HCT116 (cell line): Measurements from ENCODE around the gene CREBZF. TPM values are rescaled to one million over a fixed set of nuclear protein-coding genes. Genes with fewer than 3 reads are reported as not detected.

Source experiments
- ATAC-seq: fragments of 200-7000 bp; cut with Tn5 transposase; 2 replicates; pipeline ENCODE4 v1.9.1; 2020; ENCODE audit warnings: mild to moderate bottlenecking, moderate library complexity
- BruUV-seq: library from RNA; stranded (reverse); fragments of 400-500 nt; replicated peaks from 2 replicates; lab custom pipeline; 2021; lab: Mats Ljungman, UMichigan
- CTCF ChIA-PET: fragments of 300-600 bp; sonication (Branson Sonifier 250); formaldehyde crosslinking; loops from one replicate; lab custom pipeline; 2021; ENCODE audit warnings: antibody characterized with exemption; lab: Charles Lee
- POLR2A ChIA-PET: fragments of 300-600, 350-600 bp; sonication (Branson Sonifier 250); formaldehyde crosslinking; loops from one replicate; lab custom pipeline; 2021; ENCODE audit warnings: antibody characterized with exemption; lab: Charles Lee
- RAD21 ChIA-PET, 2 experiments: fragments of 300-600 bp; sonication (Branson Sonifier 250); formaldehyde crosslinking; loops; one replicate each; lab custom pipeline; 2023; ENCODE audit warnings: low total read pairs in 2 of 2; ENCODE audit not compliant: uncharacterized antibody in 2 of 2, unreplicated experiment in 2 of 2, low non-redundant PET in 1 of 2; lab: Charles Lee
- DNase-seq: peaks from one replicate; pipeline ENCODE4 v3.0.0-alpha.2; 2010; ENCODE audit warnings: low read depth, low spot score
- H2AFZ ChIP-seq: fragments of 200-600 bp; shearing (Covaris generic), sonication (generic); 2 replicates; pipeline ENCODE4 v1.6.1; 2017; ENCODE audit warnings: low read depth, mixed run types, mixed read lengths, antibody characterized with exemption, low read length; ENCODE audit not compliant: poor library complexity, severe bottlenecking
- H3K27ac ChIP-seq: 2 replicates; pipeline ENCODE4 v1.5.1; 2012; ENCODE audit warnings: low read depth, low read length
- H3K27me3 ChIP-seq: fragments of 200-600 bp; sonication (generic); 2 replicates; pipeline ENCODE4 v1.6.1; 2016; ENCODE audit warnings: mixed run types, low read length, mixed read lengths; ENCODE audit not compliant: insufficient read depth
- H3K36me3 ChIP-seq, 2 experiments: fragments of 200-500 bp in 1 of 2; fragments of 200-600 bp in 1 of 2; sonication (Bioruptor generic) in 1 of 2; sonication (generic) in 1 of 2; 2 replicates each; pipeline versions ENCODE4 v1.5.1 to v1.6.1; 2014 to 2016; ENCODE audit warnings: low read length in 2 of 2, inconsistent platforms in 1 of 2, mixed read lengths in 1 of 2, mixed run types in 1 of 2; ENCODE audit not compliant: insufficient read depth in 2 of 2, control insufficient read depth in 1 of 2
- H3K4me1 ChIP-seq, 2 experiments: fragments of 200-600 bp in 1 of 2; sonication (generic) in 1 of 2; 2 replicates each; pipeline versions ENCODE4 v1.5.1 to v1.6.1; 2012 to 2017; ENCODE audit warnings: low read length in 2 of 2, inconsistent platforms in 1 of 2, mild to moderate bottlenecking in 1 of 2, mixed read lengths in 1 of 2, mixed run types in 1 of 2, moderate library complexity in 1 of 2; ENCODE audit not compliant: insufficient read depth in 2 of 2, control insufficient read depth in 1 of 2
- H3K4me2 ChIP-seq: fragments of 200-600 bp; sonication (generic); 2 replicates; pipeline ENCODE4 v1.6.1; 2017; ENCODE audit warnings: mixed run types, low read length, mixed read lengths
- H3K4me3 ChIP-seq, 2 experiments: fragments of 200-600 bp in 1 of 2; sonication (generic) in 1 of 2; replicated peaks in 1 of 2; 2 replicates each; pipeline ENCODE4 v1.5.1; 2011 to 2016; ENCODE audit warnings: low read length in 2 of 2, control low read depth in 1 of 2, low read depth in 1 of 2, mild to moderate bottlenecking in 1 of 2, mixed read lengths in 1 of 2, mixed run types in 1 of 2
- H3K79me2 ChIP-seq: fragments of 200-600 bp; sonication (generic); 2 replicates; pipeline ENCODE4 v1.6.1; 2017; ENCODE audit warnings: mild to moderate bottlenecking, mixed run types, low read length, moderate library complexity, mixed read lengths; ENCODE audit not compliant: insufficient read depth
- H3K9ac ChIP-seq: fragments of 200-600 bp; sonication (generic); 2 replicates; pipeline ENCODE4 v1.6.1; 2016; ENCODE audit warnings: low read length, mixed read lengths
- H3K9me2 ChIP-seq: fragments of 200-600 bp; sonication (generic), shearing (Covaris generic); 2 replicates; pipeline ENCODE4 v1.6.1; 2017; ENCODE audit warnings: mixed run types, mild to moderate bottlenecking, moderate library complexity; ENCODE audit not compliant: insufficient read depth
- H3K9me3 ChIP-seq, 2 experiments: fragments of 200-500 bp in 1 of 2; fragments of 200-600 bp in 1 of 2; sonication (Bioruptor generic) in 1 of 2; sonication (generic) in 1 of 2; 2 replicates each; pipeline ENCODE4 v1.6.1; 2014 to 2017; ENCODE audit warnings: low read length in 2 of 2, mixed read lengths in 2 of 2, inconsistent platforms in 1 of 2, low read depth in 1 of 2, mild to moderate bottlenecking in 1 of 2, mixed run types in 1 of 2, moderate library complexity in 1 of 2; ENCODE audit not compliant: control insufficient read depth in 1 of 2, insufficient read depth in 1 of 2
- H4K20me1 ChIP-seq: fragments of 200-600 bp; sonication (generic), shearing (Covaris generic); 2 replicates; pipeline ENCODE4 v1.6.1; 2017; ENCODE audit warnings: mixed run types, mild to moderate bottlenecking, moderate library complexity; ENCODE audit not compliant: insufficient read depth
- CTCF ChIP-seq, 3 experiments: fragments of 200-600 bp in 1 of 3; sonication (generic) in 1 of 3; IDR thresholded peaks in 2 of 3; conservative IDR thresholded peaks in 1 of 3; 2 replicates each; pipeline ENCODE4 v1.5.1; 2012 to 2017; ENCODE audit warnings: low read depth in 2 of 3, low read length in 2 of 3, antibody characterized with exemption in 1 of 3, borderline replicate concordance in 1 of 3, control low read depth in 1 of 3, mild to moderate bottlenecking in 1 of 3, mixed read lengths in 1 of 3, mixed run types in 1 of 3, moderate library complexity in 1 of 3; ENCODE audit not compliant: insufficient read depth in 1 of 3
- EZH2 ChIP-seq: fragments of 200-600 bp; sonication (generic); IDR thresholded peaks from 2 replicates; pipeline ENCODE4 v1.6.1; 2017; ENCODE audit warnings: antibody characterized with exemption, mixed run types
- JUND ChIP-seq: IDR thresholded peaks from 2 replicates; pipeline ENCODE4 v1.6.1; 2012
- MAX ChIP-seq: IDR thresholded peaks from 2 replicates; pipeline ENCODE4 v1.6.1; 2012
- POLR2A ChIP-seq: IDR thresholded peaks from 2 replicates; pipeline ENCODE4 v1.7.0; 2011; ENCODE audit warnings: borderline replicate concordance; ENCODE audit not compliant: insufficient read depth, insufficient read length; ENCODE audit errors: extremely low read depth
- YY1 ChIP-seq: IDR thresholded peaks from 2 replicates; pipeline ENCODE4 v1.6.1; 2011; ENCODE audit warnings: low read length, low read depth, moderate library complexity, mild to moderate bottlenecking; ENCODE audit not compliant: insufficient replicate concordance; ENCODE audit errors: extremely low read depth
- ZNF274 ChIP-seq: fragments of 200-500 bp; sonication (Bioruptor generic); IDR thresholded peaks from 2 replicates; pipeline ENCODE4 v1.6.1; 2014; ENCODE audit warnings: mild to moderate bottlenecking, low read depth, low read length, inconsistent platforms
- intact Hi-C: fragments of 100-400 bp; cut with micrococcal nuclease; formaldehyde crosslinking; loops from 2 replicates; pipeline ENCODE4 v1.10.0; 2022
- total RNA-seq: library from RNA; stranded (reverse); gene quantifications from one replicate; pipeline ENCODE4 v1.2.1, GENCODE V29; 2021; ENCODE audit not compliant: unreplicated experiment
- TF ChIP-seq, protein P1 (sequence below): IDR thresholded peaks from 2 replicates; pipeline ENCODE4 v1.6.1; 2012; ENCODE audit warnings: low read depth
- TF ChIP-seq, protein P2 (sequence below): IDR thresholded peaks from 2 replicates; pipeline ENCODE4 v1.6.1; 2012

CREBZF gene
- total RNA-seq, 1 experiment from 2014 or later: 40.2 TPM

GRCh38 chr11:85628771-85629341, 36.1 kb downstream of the CREBZF start:
- H3K27ac ChIP-seq: peak overlapping the region; percentile 47
- H3K36me3 ChIP-seq: peaks cover 2 to 6% of the 10 kb centered on the region in 2 experiments; a peak in 1 of 4 replicates
- H3K4me2 ChIP-seq: peak overlapping the region; percentile 93
- no peak overlapping the region for H2AFZ ChIP-seq
- ChIA-PET RAD21 (no interaction called here), POLR2A (interaction anchor here (1.1 to 1.3 kb wide), 2 partner anchors 14 to 20 kb away, joined by 5 read pairs; partner anchors contain the start of gene TMEM126A), CTCF (no interaction called here)
- H3K27me3 ChIP-seq: no peaks in the 10 kb centered on the region
- peaks cover 6 to 19% of the 10 kb centered on the region in 2 experiments; a peak in 3 of 4 replicates for H3K4me1 ChIP-seq
- DNase-seq (no peak), ATAC-seq (peak; percentile 10)
- H3K4me3 ChIP-seq: peak overlapping the region; percentile 79 to 95
- H3K9me3 ChIP-seq: no peaks in the 10 kb centered on the region
- intact Hi-C loops: loop anchor here (2.0 kb wide), 1 partner anchor 36 kb away; the partner anchor contains the start of gene CREBZF
- BruUV-seq: TSS peak; percentile 75
- H3K79me2 ChIP-seq: peaks cover 48% of the 10 kb centered on the region
- H4K20me1 ChIP-seq: no peaks in the 10 kb centered on the region
- H3K9me2 ChIP-seq: no peaks in the 10 kb centered on the region
- peak overlapping the region; percentile 71 for H3K9ac ChIP-seq
- TF ChIP-seq MAX (peak; percentile 11), EZH2 (no peak)

- no peaks in the 10 kb centered on the region for H3K9me2 ChIP-seq
- DNase-seq (peak; percentile 91), ATAC-seq (peak; percentile 99)
- peak within 1 kb of the TSS; percentile 47 for H3K27ac ChIP-seq
- no peaks in the 10 kb centered on the region for H4K20me1 ChIP-seq
- H3K9ac ChIP-seq: peak within 1 kb of the TSS; percentile 71
- H3K4me3 ChIP-seq: peak within 1 kb of the TSS; percentile 79 to 95
- peak within 1 kb of the TSS; percentile 93 for H3K4me2 ChIP-seq
- POLR2A ChIA-PET: interaction anchor here (1.1 to 1.7 kb wide), 4 partner anchors 13 to 36 kb away, joined by 4 to 5 read pairs (median 4); partner anchors contain the start of gene TMEM126A
- TSS peak; percentile 87 for BruUV-seq
- peak within 1 kb of the TSS; percentile 10 for H2AFZ ChIP-seq
- H3K9me3 ChIP-seq: no peaks in the 10 kb centered on the region
- H3K4me1 ChIP-seq: peaks cover 6 to 19% of the 10 kb centered on the region in 2 experiments; a peak in 3 of 4 replicates
- intact Hi-C loops: loop anchor here (2.0 kb wide), 1 partner anchor 37 kb away; the partner anchor contains the start of gene CREBZF
- RAD21 ChIA-PET: interaction anchor here in 1 of 2 experiments (1.0 kb wide), 1 partner anchor 20 kb away, joined by 3 read pairs; no protein-coding TSS in a partner anchor
- peaks cover 2 to 6% of the 10 kb centered on the region in 2 experiments; a peak in 1 of 4 replicates for H3K36me3 ChIP-seq
- CTCF ChIA-PET: no interaction called here
- H3K79me2 ChIP-seq: peaks cover 42% of the 10 kb centered on the region
- no peaks in the 10 kb centered on the region for H3K27me3 ChIP-seq
- TF ChIP-seq CTCF (IDR thresholded peaks at IDR 0.05 in 2 of 3, conservative IDR thresholded peaks at IDR 0.05 in 1 of 3; ENCODE audit: borderline replicate concordance in 1 of 3, insufficient read depth in 1 of 3, low read depth in 2 of 3, low read length in 2 of 3): no peak
- TF ChIP-seq ZNF274: no peak
- TF ChIP-seq EZH2: no peak
- peak; percentile 81 for TF ChIP-seq POLR2A
- TF ChIP-seq, protein P1, sequence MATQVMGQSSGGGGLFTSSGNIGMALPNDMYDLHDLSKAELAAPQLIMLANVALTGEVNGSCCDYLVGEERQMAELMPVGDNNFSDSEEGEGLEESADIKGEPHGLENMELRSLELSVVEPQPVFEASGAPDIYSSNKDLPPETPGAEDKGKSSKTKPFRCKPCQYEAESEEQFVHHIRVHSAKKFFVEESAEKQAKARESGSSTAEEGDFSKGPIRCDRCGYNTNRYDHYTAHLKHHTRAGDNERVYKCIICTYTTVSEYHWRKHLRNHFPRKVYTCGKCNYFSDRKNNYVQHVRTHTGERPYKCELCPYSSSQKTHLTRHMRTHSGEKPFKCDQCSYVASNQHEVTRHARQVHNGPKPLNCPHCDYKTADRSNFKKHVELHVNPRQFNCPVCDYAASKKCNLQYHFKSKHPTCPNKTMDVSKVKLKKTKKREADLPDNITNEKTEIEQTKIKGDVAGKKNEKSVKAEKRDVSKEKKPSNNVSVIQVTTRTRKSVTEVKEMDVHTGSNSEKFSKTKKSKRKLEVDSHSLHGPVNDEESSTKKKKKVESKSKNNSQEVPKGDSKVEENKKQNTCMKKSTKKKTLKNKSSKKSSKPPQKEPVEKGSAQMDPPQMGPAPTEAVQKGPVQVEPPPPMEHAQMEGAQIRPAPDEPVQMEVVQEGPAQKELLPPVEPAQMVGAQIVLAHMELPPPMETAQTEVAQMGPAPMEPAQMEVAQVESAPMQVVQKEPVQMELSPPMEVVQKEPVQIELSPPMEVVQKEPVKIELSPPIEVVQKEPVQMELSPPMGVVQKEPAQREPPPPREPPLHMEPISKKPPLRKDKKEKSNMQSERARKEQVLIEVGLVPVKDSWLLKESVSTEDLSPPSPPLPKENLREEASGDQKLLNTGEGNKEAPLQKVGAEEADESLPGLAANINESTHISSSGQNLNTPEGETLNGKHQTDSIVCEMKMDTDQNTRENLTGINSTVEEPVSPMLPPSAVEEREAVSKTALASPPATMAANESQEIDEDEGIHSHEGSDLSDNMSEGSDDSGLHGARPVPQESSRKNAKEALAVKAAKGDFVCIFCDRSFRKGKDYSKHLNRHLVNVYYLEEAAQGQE: no peak
- TF ChIP-seq, protein P2, sequence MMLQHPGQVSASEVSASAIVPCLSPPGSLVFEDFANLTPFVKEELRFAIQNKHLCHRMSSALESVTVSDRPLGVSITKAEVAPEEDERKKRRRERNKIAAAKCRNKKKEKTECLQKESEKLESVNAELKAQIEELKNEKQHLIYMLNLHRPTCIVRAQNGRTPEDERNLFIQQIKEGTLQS: no peak
- peak; percentile 85 for TF ChIP-seq MAX
- TF ChIP-seq YY1: peak; percentile 93
- TF ChIP-seq JUND: no peak
These were observed 36.7 kb downstream of the CREBZF start, which contains the start of gene TMEM126B for GRCh38 chr11:85627998-85628770. TSS of gene TMEM126B (plus strand) at chr11:85628593. CDS start at chr11:85628608, 15 bp downstream.
